ENCODE data around the gene ZNF710.

DNA sequence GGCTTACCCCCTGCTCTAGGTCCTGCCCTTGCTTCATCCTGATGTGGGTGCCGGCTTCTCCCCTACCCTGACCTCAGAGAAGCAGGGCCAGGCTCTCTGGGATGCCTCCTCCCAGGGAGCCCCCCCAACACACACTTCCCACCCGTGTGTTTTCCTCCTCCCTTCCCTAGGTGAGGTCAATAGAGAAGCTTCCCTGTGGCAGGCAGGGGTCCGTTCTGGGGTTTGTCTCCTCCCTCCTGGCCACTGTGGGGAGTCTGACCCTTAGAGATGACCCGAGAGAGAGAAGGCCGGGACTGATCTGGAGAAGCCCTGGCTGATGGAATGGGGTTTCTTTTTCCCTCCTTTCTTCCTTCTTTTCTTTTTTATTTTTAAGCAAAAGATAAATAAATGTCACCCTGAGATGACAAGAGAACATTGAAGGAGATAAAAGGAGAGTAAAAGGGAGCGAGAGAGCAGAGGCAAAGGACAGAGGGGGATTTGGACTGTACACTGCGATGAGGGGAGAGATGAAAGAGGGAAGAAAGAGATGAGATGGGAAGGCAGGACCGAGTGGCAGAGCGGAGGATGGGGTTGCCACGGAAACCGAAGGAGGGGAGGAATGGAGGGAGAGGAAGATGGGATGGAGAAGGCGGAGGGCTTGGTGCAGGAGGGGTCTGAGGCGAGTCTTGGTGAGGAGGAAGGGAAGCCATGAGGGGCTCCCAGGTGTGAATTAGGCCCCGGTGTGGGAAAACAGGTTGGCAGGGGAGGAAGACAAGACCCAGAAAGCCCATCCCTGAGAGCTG, 52.8 kb downstream of the ZNF710 start:
- TF ChIP-seq, protein P1, sequence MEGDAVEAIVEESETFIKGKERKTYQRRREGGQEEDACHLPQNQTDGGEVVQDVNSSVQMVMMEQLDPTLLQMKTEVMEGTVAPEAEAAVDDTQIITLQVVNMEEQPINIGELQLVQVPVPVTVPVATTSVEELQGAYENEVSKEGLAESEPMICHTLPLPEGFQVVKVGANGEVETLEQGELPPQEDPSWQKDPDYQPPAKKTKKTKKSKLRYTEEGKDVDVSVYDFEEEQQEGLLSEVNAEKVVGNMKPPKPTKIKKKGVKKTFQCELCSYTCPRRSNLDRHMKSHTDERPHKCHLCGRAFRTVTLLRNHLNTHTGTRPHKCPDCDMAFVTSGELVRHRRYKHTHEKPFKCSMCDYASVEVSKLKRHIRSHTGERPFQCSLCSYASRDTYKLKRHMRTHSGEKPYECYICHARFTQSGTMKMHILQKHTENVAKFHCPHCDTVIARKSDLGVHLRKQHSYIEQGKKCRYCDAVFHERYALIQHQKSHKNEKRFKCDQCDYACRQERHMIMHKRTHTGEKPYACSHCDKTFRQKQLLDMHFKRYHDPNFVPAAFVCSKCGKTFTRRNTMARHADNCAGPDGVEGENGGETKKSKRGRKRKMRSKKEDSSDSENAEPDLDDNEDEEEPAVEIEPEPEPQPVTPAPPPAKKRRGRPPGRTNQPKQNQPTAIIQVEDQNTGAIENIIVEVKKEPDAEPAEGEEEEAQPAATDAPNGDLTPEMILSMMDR (IDR thresholded peaks at IDR 0.05): no peak
- no peak for TF ChIP-seq POLR2A (IDR thresholded peaks at IDR 0.05)
